ENCODE measurements around the gene GALNT18.

The GALNT18 gene

GRCh38 chr11:11391796-11392463, 229.9 kb downstream of the GALNT18 start:
- peak; percentile 63 for DNase-seq (ENCODE audit: low read depth)
- H3K4me1 ChIP-seq (ENCODE audit: control insufficient read depth, insufficient read depth, low read length), result peaks cover 16% of the 10 kb centered on the region
- no peak overlapping the region for H3K4me3 ChIP-seq (ENCODE audit: low read length)

GRCh38 chr11:11391169-11391568, 230.6 kb downstream of the GALNT18 start:
- Histone ChIP-seq H3K9me3 (ENCODE audit: control insufficient read depth, low read length) (no peaks in the 10 kb centered on the region), H3K4me3 (ENCODE audit: low read length) (no peak overlapping the region)

More at GRCh38 chr11:11391796-11392463, 229.9 kb downstream of the GALNT18 start:
- Histone ChIP-seq H3K36me3 (ENCODE audit: control insufficient read depth, insufficient read depth, low read length, severe bottlenecking) (no peaks in the 10 kb centered on the region), H3K9ac (ENCODE audit: low read length) (no peak overlapping the region), H3K27me3 (replicated peaks; ENCODE audit: control insufficient read depth, insufficient read depth, low read length) (no peaks in the 10 kb centered on the region), H3K9me3 (ENCODE audit: control insufficient read depth, low read length) (no peaks in the 10 kb centered on the region)

GRCh38 chr11:11390068-11390771, 231.6 kb downstream of the GALNT18 start:
- Histone ChIP-seq H3K4me1 (ENCODE audit: control insufficient read depth, insufficient read depth, low read length) (peaks cover 11% of the 10 kb centered on the region), H3K4me3 (ENCODE audit: low read length) (no peak overlapping the region), H3K36me3 (ENCODE audit: control insufficient read depth, insufficient read depth, low read length, severe bottlenecking) (no peaks in the 10 kb centered on the region), H3K27me3 (replicated peaks; ENCODE audit: control insufficient read depth, insufficient read depth, low read length) (no peaks in the 10 kb centered on the region), H3K9me3 (ENCODE audit: control insufficient read depth, low read length) (no peaks in the 10 kb centered on the region), H3K9ac (ENCODE audit: low read length) (no peak overlapping the region)
- no peak for DNase-seq (ENCODE audit: low read depth)

More at GRCh38 chr11:11391169-11391568, 230.6 kb downstream of the GALNT18 start:
- Histone ChIP-seq H3K36me3 (ENCODE audit: control insufficient read depth, insufficient read depth, low read length, severe bottlenecking) (no peaks in the 10 kb centered on the region), H3K9ac (ENCODE audit: low read length) (no peak overlapping the region), H3K4me1 (ENCODE audit: control insufficient read depth, insufficient read depth, low read length) (peaks cover 11% of the 10 kb centered on the region), H3K27me3 (replicated peaks; ENCODE audit: control insufficient read depth, insufficient read depth, low read length) (no peaks in the 10 kb centered on the region)
- no peak for DNase-seq (ENCODE audit: low read depth)

GRCh38 chr11:11389238-11389637, 232.6 kb downstream of the GALNT18 start:
- Histone ChIP-seq H3K4me1 (ENCODE audit: control insufficient read depth, insufficient read depth, low read length) (peaks cover 11% of the 10 kb centered on the region), H3K9ac (ENCODE audit: low read length) (no peak overlapping the region), H3K9me3 (ENCODE audit: control insufficient read depth, low read length) (no peaks in the 10 kb centered on the region), H3K36me3 (ENCODE audit: control insufficient read depth, insufficient read depth, low read length, severe bottlenecking) (no peaks in the 10 kb centered on the region), H3K4me3 (ENCODE audit: low read length) (no peak overlapping the region), H3K27me3 (replicated peaks; ENCODE audit: control insufficient read depth, insufficient read depth, low read length) (no peaks in the 10 kb centered on the region)
- DNase-seq (ENCODE audit: low read depth), result no peak

- Histone ChIP-seq H3K4me3 (ENCODE audit: low read length) (no peak overlapping the region), H3K9ac (ENCODE audit: low read length) (no peak overlapping the region), H3K4me1 (ENCODE audit: control insufficient read depth, insufficient read depth, low read length) (peaks cover 11% of the 10 kb centered on the region), H3K9me3 (ENCODE audit: control insufficient read depth, low read length) (no peaks in the 10 kb centered on the region), H3K27me3 (replicated peaks; ENCODE audit: control insufficient read depth, insufficient read depth, low read length) (no peaks in the 10 kb centered on the region), H3K36me3 (ENCODE audit: control insufficient read depth, insufficient read depth, low read length, severe bottlenecking) (no peaks in the 10 kb centered on the region)
- DNase-seq (ENCODE audit: low read depth), result no peak
Measured at GRCh38 chr11:11387622-11388305, 234.0 kb downstream of the GALNT18 start.

- Histone ChIP-seq H3K36me3 (ENCODE audit: control insufficient read depth, insufficient read depth, low read length, severe bottlenecking) (no peaks in the 10 kb centered on the region), H3K4me1 (ENCODE audit: control insufficient read depth, insufficient read depth, low read length) (peaks cover 10% of the 10 kb centered on the region), H3K4me3 (ENCODE audit: low read length) (no peak overlapping the region), H3K27me3 (replicated peaks; ENCODE audit: control insufficient read depth, insufficient read depth, low read length) (no peaks in the 10 kb centered on the region), H3K9ac (ENCODE audit: low read length) (no peak overlapping the region), H3K9me3 (ENCODE audit: control insufficient read depth, low read length) (no peaks in the 10 kb centered on the region)
- no peak for DNase-seq (ENCODE audit: low read depth)
Measured at GRCh38 chr11:11387207-11387606, 234.6 kb downstream of the GALNT18 start.

GRCh38 chr11:11384829-11385228, 237.0 kb downstream of the GALNT18 start:
- Histone ChIP-seq H3K4me1 (ENCODE audit: control insufficient read depth, insufficient read depth, low read length) (no peaks in the 10 kb centered on the region), H3K9me3 (ENCODE audit: control insufficient read depth, low read length) (no peaks in the 10 kb centered on the region), H3K27me3 (replicated peaks; ENCODE audit: control insufficient read depth, insufficient read depth, low read length) (no peaks in the 10 kb centered on the region), H3K9ac (ENCODE audit: low read length) (no peak overlapping the region), H3K36me3 (ENCODE audit: control insufficient read depth, insufficient read depth, low read length, severe bottlenecking) (no peaks in the 10 kb centered on the region), H3K4me3 (ENCODE audit: low read length) (no peak overlapping the region)
- DNase-seq (ENCODE audit: low read depth), result no peak

- DNase-seq (ENCODE audit: low read depth), result no peak
- H3K9ac ChIP-seq (ENCODE audit: low read length), result no peak overlapping the region
- no peaks in the 10 kb centered on the region for H3K27me3 ChIP-seq (replicated peaks; ENCODE audit: control insufficient read depth, insufficient read depth, low read length)
Measured at GRCh38 chr11:11383995-11384394, 237.8 kb downstream of the GALNT18 start.

GRCh38 chr11:11382858-11383532, 238.8 kb downstream of the GALNT18 start:
- Histone ChIP-seq H3K36me3 (ENCODE audit: control insufficient read depth, insufficient read depth, low read length, severe bottlenecking) (no peaks in the 10 kb centered on the region), H3K9ac (ENCODE audit: low read length) (no peak overlapping the region), H3K4me3 (ENCODE audit: low read length) (no peak overlapping the region), H3K27me3 (replicated peaks; ENCODE audit: control insufficient read depth, insufficient read depth, low read length) (no peaks in the 10 kb centered on the region), H3K4me1 (ENCODE audit: control insufficient read depth, insufficient read depth, low read length) (no peaks in the 10 kb centered on the region), H3K9me3 (ENCODE audit: control insufficient read depth, low read length) (no peaks in the 10 kb centered on the region)
- DNase-seq (ENCODE audit: low read depth), result no peak

More at GRCh38 chr11:11383995-11384394, 237.8 kb downstream of the GALNT18 start:
- Histone ChIP-seq H3K36me3 (ENCODE audit: control insufficient read depth, insufficient read depth, low read length, severe bottlenecking) (no peaks in the 10 kb centered on the region), H3K4me3 (ENCODE audit: low read length) (no peak overlapping the region), H3K4me1 (ENCODE audit: control insufficient read depth, insufficient read depth, low read length) (no peaks in the 10 kb centered on the region), H3K9me3 (ENCODE audit: control insufficient read depth, low read length) (no peaks in the 10 kb centered on the region)

- Histone ChIP-seq H3K4me1 (ENCODE audit: control insufficient read depth, insufficient read depth, low read length) (no peaks in the 10 kb centered on the region), H3K36me3 (ENCODE audit: control insufficient read depth, insufficient read depth, low read length, severe bottlenecking) (no peaks in the 10 kb centered on the region), H3K4me3 (ENCODE audit: low read length) (no peak overlapping the region), H3K9me3 (ENCODE audit: control insufficient read depth, low read length) (no peaks in the 10 kb centered on the region), H3K9ac (ENCODE audit: low read length) (no peak overlapping the region), H3K27me3 (replicated peaks; ENCODE audit: control insufficient read depth, insufficient read depth, low read length) (no peaks in the 10 kb centered on the region)
- DNase-seq (ENCODE audit: low read depth), result no peak
Measured at GRCh38 chr11:11381471-11382105, 240.2 kb downstream of the GALNT18 start.
